Ascending aorta (tissue), 2 donors: Measurements from ENCODE around the gene ABHD4. TPM values are rescaled to one million over a fixed set of nuclear protein-coding genes. Genes with fewer than 3 reads are reported as not detected.

Source experiments
- DNase-seq, 2 donors: peaks; one replicate each; pipeline ENCODE4 v3.0.0-alpha.2; 2019; ENCODE audit warnings: low spot score in 2 of 2
- H3K27ac ChIP-seq, 2 donors: fragments of 200-600 bp; sonication (generic); one replicate each; pipeline ENCODE4 v1.5.1; 2016 to 2017; ENCODE audit warnings: mild to moderate bottlenecking in 1 of 2
- H3K27me3 ChIP-seq: fragments of 200-600 bp; sonication (generic); one replicate; pipeline ENCODE4 v1.5.1; 2017
- H3K36me3 ChIP-seq, 2 donors: fragments of 200-600 bp; sonication (generic); one replicate each; pipeline ENCODE4 v1.5.1; 2016
- H3K4me1 ChIP-seq, 2 donors: fragments of 200-600 bp; sonication (generic); one replicate each; pipeline ENCODE4 v1.5.1; 2016 to 2017; ENCODE audit warnings: mild to moderate bottlenecking in 1 of 2
- H3K4me3 ChIP-seq, 2 donors: fragments of 200-600 bp; sonication (generic); one replicate each; pipeline ENCODE4 v1.5.1; 2016 to 2017; ENCODE audit warnings: mild to moderate bottlenecking in 1 of 2
- H3K9me3 ChIP-seq, 2 donors: fragments of 200-600 bp; sonication (generic); one replicate each; pipeline ENCODE4 v1.5.1; 2016
- CTCF ChIP-seq, 3 experiments: fragments of 200-600 bp in 2 of 3; fragments of 450-650 bp in 1 of 3; sonication (generic) in 2 of 3; IDR thresholded peaks; one replicate each; pipeline ENCODE4 v1.5.1; 2016 to 2019; ENCODE audit warnings: antibody characterized with exemption in 3 of 3, mild to moderate bottlenecking in 1 of 3, moderate library complexity in 1 of 3
- intact Hi-C: fragments of 100-400 bp; cut with DNase I; formaldehyde crosslinking; loops from one replicate; pipeline ENCODE4 v1.15.1; 2023
- total RNA-seq: library from RNA; depleted of rRNA; stranded (reverse); fragments of >200 nt; gene quantifications from one replicate; pipeline ENCODE4 v1.1.0, GENCODE V29; 2016

The ABHD4 gene
- total RNA-seq, 1 donor from 2014 or later: 33.5 TPM

DNA sequence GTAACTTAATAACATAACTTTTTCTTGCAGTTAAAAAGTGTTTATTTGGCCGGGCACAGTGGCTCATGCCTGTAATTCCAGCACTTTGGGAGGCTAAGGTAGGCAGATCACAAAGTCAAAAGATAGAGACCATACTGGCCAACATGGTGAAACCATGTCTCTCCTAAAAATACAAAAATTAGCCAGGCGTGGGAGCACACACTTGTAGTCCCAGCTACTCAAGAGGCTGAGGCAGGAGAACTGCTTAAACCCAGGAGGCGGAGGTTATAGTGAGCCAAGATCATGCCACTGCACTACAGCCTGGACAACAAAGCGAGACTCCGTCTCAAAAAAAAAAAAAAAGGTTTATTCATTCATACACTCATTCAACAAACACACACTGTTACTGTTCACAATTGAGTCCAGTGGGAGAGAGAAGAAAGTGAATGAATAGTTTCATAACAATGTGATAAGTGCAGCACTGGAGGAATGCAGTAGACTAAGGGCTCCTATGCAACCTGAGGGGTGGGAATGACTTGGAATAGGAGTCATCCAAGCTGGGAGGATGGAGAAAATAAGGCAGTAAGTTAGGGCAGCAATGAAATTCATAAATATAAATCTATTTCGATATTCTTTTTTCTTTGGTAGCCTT is 28.9 kb upstream of the ABHD4 start:
- intact Hi-C loops: no loop called here
- H3K27me3 ChIP-seq: no peaks in the 10 kb centered on the region
- no peak for DNase-seq
- H3K27ac ChIP-seq: no peak overlapping the region
- peaks cover 26 to 46% of the 10 kb centered on the region in 2 donors for H3K36me3 ChIP-seq
- peaks cover 0 to 9% of the 10 kb centered on the region in 2 donors for H3K4me1 ChIP-seq
- no peaks in the 10 kb centered on the region for H3K9me3 ChIP-seq
- H3K4me3 ChIP-seq: no peak overlapping the region
- TF ChIP-seq CTCF (IDR thresholded peaks at IDR 0.05): no peak

- intact Hi-C loops: loop anchor here (1.0 to 2.0 kb wide), 4 partner anchors 84 to 284 kb away; no protein-coding TSS in a partner anchor
- Histone ChIP-seq H3K36me3 (peaks cover 26 to 44% of the 10 kb centered on the region in 2 donors), H3K27ac (no peak overlapping the region), H3K27me3 (no peaks in the 10 kb centered on the region), H3K4me1 (peaks cover 0 to 9% of the 10 kb centered on the region in 2 donors), H3K4me3 (no peak overlapping the region), H3K9me3 (no peaks in the 10 kb centered on the region)
- DNase-seq: no peak
- TF ChIP-seq CTCF (IDR thresholded peaks at IDR 0.05): no peak
These were observed 28.4 kb upstream of the ABHD4 start for GRCh38 chr14:22569737-22570131.

DNA sequence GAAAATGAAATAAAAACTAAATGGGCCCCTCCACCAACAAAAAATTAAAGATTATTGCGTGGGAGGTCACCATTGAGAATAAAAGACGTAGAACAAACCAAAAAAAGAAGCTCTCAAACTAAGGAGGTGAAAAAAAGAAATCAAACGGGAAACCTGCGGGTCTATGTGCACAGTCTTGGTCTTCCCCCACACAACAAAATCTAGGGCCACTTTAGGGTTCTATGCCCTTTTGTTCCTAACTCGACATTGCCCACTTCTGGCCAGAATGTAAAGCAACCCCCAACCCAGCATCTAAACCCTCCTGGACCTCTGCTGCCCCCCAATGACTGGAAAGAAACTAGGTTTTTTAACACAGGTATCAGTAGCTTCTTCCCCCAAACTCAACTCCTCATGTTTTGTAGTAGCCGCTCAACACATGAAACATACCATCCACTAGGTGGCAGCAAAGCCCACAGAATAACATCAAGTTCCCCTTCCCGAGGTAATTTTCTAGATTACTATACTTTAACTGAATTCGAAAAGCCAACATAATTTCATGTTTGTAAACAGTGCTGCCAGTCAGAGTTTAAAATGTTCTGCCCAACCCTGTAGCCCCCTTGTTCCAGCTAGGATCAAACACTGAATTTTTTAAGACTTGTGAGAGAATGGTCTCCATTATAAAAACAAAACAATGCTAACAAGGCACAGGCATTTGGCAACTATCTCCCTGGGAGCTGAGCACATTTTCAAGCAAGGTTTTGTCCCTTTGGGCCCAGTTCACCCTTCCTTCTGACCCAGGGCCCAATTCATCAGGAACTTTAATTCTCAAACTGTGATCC is 27.8 kb upstream of the ABHD4 start:
- peak; percentile 69 to 88 (median 74) for TF ChIP-seq CTCF (IDR thresholded peaks at IDR 0.05)
- peak overlapping the region; percentile 21 to 55 for H3K27ac ChIP-seq
- intact Hi-C loops: loop anchor here (1.0 to 2.0 kb wide), 4 partner anchors 83 to 283 kb away; no protein-coding TSS in a partner anchor
- H3K4me3 ChIP-seq: no peak overlapping the region
- peaks cover 0 to 9% of the 10 kb centered on the region in 2 donors for H3K4me1 ChIP-seq
- no peaks in the 10 kb centered on the region for H3K9me3 ChIP-seq
- DNase-seq: peak in 1 of 2 donors; percentile 90
- peaks cover 29 to 48% of the 10 kb centered on the region in 2 donors for H3K36me3 ChIP-seq
- no peaks in the 10 kb centered on the region for H3K27me3 ChIP-seq

GRCh38 chr14:22572562-22573058 is 25.5 kb upstream of the ABHD4 start:
- H3K27me3 ChIP-seq: no peaks in the 10 kb centered on the region
- peaks cover 0 to 13% of the 10 kb centered on the region in 2 donors for H3K4me1 ChIP-seq
- H3K9me3 ChIP-seq: no peaks in the 10 kb centered on the region
- peaks cover 24 to 45% of the 10 kb centered on the region in 2 donors for H3K36me3 ChIP-seq
- TF ChIP-seq CTCF (IDR thresholded peaks at IDR 0.05): no peak
- no peak overlapping the region for H3K4me3 ChIP-seq
- no peak for DNase-seq
- intact Hi-C loops: no loop called here
- peak overlapping the region in 1 of 2 donors; percentile 14 for H3K27ac ChIP-seq

- H3K9me3 ChIP-seq: no peaks in the 10 kb centered on the region
- peaks cover 0 to 13% of the 10 kb centered on the region in 2 donors for H3K4me1 ChIP-seq
- DNase-seq: no peak
- no peak overlapping the region for H3K27ac ChIP-seq
- no peak overlapping the region for H3K4me3 ChIP-seq
- no peaks in the 10 kb centered on the region for H3K27me3 ChIP-seq
- intact Hi-C loops: no loop called here
- H3K36me3 ChIP-seq: peaks cover 24 to 40% of the 10 kb centered on the region in 2 donors
- TF ChIP-seq CTCF (IDR thresholded peaks at IDR 0.05): no peak
These were observed 24.3 kb upstream of the ABHD4 start for GRCh38 chr14:22573804-22574203.
